Body of pancreas (tissue), 4 donors: Measurements from ENCODE around the gene ZNF180.

Experiments used
- CTCF ChIP-seq, 7 experiments: fragments of 450-650 bp in 4 of 7; fragments of 200-600 bp in 3 of 7; sonication (generic) in 3 of 7; IDR thresholded peaks; one replicate each; pipeline ENCODE4 v1.5.1; 2016 to 2019; ENCODE audit warnings: antibody characterized with exemption in 7 of 7
- POLR2A ChIP-seq, 3 donors: fragments of 450-650 bp; IDR thresholded peaks; one replicate each; pipeline ENCODE4 v1.6.1; 2016; ENCODE audit warnings: antibody characterized with exemption in 3 of 3, mild to moderate bottlenecking in 2 of 3

- TF ChIP-seq CTCF (IDR thresholded peaks at IDR 0.05): no peak
- TF ChIP-seq POLR2A (IDR thresholded peaks at IDR 0.05): no peak
These were observed 32.5 kb upstream of the ZNF180 start for GRCh38 chr19:44532819-44533218.
